Globus pallidus (tissue), 1 donor: ENCODE results near the gene RPL22.

ENCODE experiments used
- DNase-seq: peaks from one replicate; pipeline ENCODE4 v3.0.0-alpha.2; 2015; ENCODE audit warnings: low spot score

Gene RPL22

DNA sequence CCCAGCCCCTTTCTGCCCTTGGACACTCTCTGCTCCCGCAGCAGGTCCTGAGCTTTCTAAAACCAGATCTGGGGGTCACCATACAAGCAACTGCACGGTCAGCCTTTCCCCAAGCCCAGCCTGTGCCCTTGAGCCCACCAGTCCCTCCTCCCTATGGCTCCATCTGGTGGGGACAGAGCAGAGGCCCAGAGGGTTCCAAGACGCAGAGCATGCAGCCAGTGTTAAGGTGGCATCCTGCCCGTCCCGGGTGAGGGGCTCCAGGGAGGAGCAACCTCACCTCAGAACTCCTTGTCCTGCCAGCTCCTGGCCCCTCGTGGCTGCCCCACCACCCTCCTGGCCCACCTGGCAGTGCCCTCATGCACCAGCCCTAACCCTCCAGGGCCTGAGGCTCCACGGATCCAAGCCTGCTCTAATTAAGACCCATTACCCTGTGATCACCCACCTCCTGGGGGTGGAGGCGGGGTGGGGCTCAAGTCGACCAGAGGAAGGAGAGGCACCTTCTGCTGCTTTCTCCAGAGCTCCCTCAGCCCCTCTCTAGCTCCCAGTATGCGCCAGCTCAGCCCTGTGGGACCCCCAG is 27.8 kb downstream of the RPL22 start:
- no peak for DNase-seq

GRCh38 chr1:6170742-6171201 is 28.6 kb downstream of the RPL22 start:
- no peak for DNase-seq

DNA sequence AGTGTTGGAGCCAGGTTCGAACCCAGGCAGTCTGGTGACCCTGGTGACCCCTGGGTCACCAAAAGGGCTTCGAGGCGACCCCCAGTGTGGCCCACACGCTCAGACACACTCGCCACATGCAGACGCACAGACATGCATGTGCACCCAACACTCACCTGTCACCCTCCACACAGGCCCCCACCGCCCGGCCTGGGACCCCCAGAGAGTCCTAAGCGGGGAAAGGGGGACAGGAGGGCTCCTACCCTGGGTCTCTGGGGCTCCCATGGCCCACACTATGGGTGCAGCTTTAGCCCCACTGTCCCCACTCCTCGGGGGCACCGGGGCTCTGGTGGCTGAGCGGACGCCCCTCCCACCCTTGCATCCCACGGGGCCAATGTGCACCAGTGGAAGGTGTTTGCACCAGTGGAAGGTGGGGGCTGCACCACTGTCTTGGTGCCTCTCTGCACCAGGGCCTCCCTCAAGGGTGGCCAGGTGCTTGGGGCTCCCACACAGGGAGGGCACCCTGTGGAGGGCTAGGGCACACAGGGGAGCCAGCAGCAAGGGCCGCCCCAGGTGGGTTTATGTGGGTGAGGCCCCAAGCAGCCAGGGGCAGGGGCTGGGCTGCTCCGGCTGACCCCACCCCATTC is 29.2 kb downstream of the RPL22 start:
- DNase-seq, result no peak

- DNase-seq, result no peak
Measured at GRCh38 chr1:6168947-6169586, 30.3 kb downstream of the RPL22 start.

DNA sequence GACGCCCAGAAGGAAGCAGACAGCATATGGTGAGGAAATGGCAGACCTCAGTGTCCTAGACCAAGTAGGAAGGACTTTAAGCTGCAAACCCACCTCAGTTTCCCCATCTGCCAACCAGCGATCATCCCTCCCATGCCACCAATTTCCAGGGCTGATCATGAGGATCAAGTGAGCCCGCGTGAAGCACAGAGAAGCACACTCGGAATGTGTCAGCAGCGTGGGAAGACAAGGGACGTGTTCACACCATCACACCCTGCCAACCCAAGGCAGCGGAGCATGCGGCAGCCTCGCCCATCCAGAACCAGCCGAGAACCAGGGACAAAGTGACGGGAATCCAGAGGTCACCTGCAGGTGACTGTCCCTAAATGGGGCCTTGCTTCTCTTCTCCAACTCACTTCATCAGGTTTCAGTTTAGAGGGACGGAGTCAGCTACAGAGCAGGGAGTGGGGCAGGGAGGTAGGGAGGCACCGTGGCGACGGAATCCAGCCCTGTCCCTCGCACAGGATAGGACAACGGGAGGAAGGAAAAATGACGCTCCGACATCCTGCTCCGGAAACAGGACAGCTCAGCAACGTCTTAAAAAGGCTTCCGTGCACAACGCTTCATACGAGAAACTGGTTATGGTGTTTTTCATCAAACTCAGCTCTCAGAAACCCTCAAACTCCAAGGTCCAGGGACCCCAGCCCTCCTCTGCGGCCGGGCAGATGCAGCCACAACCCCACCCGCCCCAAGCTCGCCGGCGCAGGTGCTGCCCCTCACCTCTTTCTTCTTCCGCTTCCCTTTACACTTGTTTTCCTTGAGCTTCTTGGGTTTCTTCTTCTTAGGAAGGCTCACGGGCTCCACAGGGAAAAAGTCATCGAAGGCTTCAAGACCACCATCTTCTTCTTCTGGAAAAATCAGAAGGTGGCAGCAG is 31.7 kb downstream of the RPL22 start:
- DNase-seq, result no peak

DNA sequence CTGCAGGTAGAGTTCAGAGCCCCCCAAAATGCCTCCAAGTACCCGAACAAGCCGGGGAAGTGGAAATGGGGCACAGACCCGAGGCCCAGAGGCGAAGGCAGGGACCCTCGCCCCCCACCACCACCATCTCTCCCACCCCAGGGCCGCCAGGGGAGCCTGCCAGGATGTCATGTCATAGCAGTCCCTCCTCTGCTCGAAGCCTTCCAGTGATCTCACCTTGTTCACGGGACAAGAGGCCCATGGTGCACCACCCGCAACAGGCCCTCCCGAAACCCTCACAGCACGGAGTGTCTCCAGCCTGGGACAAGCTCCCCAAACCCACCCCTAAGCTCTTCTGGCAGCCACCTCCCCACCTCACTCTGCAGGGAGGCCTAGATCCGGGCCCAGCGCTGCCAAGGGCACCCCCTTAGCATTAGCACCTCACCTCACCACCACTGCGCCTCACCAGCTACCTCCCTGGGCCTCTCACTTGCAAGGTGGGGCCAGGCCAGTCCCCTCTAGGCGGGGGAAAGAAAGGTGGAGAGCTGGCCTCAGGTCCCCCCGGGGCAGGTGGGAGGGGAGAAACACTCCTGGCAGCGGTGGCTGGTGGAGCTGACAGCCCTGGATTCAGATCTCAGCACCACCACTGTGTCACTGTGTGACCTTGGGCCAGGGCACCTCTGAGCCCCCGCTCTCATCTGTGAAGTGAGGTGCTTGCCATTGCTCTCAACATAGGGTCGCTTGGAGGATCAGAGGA is 32.6 kb downstream of the RPL22 start:
- DNase-seq, result no peak

DNA sequence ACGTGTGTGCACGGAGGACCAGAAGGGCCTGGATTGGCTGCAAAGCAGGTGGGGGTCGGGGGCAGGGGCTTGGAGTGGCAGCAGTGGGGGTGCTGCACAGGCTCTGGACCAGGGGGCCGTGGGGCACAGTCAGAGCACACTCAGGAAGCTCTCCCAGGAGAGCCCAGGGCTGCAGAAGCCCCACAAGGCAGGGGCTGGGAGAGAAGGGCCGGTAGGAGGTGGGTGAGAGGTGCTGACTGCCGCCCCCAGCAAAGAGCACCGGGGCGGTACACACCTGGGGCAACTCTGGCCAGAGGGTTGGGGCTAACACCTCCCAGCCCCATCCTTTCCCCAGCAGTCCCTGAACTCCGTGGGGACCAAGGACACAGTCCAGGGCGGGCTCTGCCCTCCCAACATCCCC is 33.2 kb downstream of the RPL22 start:
- no peak for DNase-seq

DNA sequence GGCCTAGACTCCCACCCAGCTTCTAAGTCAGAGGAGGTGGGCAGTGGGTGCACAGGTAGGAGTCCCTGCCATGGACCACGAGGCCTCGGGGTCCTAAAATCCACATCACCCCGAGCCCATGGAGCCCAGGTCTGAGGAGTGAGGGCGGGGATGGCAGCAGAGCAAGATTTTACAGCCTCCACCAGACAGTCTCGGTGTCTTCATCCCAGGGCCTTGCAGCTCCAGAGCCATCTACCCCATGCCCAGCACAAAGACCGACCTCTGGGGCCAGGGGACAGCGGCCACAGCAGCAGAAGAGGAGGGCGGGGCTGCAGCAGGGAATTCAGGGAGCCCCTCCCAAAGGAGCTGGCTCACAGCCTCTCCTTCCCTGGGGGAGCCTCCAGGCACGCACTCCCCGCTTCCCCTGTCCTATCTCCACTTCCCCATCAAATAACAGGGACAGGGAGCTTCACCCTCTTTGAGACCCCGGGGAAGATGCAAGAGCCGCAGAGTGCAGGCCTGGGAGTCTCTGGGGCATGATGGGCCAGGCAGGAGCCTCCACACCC is 33.9 kb downstream of the RPL22 start:
- no peak for DNase-seq

- no peak for DNase-seq
Measured at GRCh38 chr1:6165027-6165426, 34.4 kb downstream of the RPL22 start.

DNA sequence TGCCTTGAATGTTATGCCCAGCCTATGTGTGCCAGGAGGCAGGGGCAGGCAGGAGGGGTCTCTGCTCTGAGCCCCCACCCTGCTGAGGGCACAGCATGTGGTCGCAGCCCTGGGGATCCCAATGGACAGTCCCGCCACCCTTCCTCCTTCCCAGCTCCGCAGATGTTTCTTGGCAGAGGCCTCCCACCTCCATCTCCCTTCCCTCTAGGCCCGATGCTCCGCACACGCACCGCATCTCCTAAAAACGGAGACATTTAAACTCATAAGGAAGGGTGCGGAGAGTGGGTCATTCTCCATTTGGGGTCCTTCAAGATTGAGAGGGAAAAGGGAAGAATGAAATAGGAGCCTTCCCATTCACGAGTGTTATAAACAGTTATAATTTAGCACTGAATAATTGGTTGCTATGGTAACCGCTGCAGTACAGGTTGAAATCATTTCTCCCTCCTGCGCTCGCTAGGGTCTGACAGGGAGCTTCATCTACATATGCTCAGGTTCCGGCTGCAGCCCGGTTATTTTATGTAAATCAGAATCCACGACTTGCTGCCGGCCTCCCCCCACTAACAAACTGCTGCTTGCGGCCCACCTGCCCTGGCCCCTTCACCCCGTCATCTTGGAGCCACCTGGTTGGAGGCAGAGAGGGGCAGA is 35.3 kb downstream of the RPL22 start:
- DNase-seq, result no peak

GRCh38 chr1:6163191-6163972 is 36.0 kb downstream of the RPL22 start:
- DNase-seq, result no peak

- no peak for DNase-seq
Measured at GRCh38 chr1:6162773-6163172, 36.6 kb downstream of the RPL22 start.

DNA sequence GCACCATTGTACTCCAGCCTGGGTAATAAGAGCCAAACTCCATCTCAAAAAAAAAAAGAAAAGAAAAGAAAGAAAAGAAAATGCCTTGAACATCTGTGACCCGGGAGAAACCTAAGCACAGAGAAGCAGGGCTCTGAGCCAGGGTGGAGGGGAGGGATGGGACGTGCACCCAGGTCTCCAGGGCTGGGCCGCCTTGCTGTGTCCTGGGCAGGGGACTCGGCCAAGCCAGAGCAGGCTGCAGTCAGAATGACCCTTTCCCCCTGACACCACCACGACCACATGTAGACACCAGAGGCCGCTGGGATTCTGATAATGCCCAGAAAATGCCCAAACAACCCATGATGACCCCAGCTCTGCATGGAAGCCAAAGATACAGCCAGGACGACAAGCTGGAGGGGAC is 37.1 kb downstream of the RPL22 start:
- no peak for DNase-seq

DNA sequence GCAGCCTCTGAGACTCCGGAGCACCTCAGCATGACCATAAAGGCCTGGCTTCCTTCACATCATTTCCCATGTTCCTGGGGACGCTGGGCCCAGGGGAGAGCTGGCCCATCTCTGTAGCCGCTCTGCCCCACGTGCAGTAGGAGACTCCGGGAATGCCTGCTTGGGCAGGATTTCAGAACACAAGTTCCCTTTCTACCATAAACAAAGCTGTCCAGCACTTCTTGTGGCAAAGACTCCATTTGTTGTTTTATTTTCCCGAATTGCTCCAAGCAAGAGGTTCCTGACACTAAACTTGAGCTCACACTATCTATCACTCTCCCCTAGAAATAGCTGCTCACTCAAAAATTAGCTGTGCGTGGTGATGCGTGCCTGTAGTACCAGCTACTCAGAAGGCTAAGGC is 41.2 kb downstream of the RPL22 start:
- DNase-seq, result no peak

DNA sequence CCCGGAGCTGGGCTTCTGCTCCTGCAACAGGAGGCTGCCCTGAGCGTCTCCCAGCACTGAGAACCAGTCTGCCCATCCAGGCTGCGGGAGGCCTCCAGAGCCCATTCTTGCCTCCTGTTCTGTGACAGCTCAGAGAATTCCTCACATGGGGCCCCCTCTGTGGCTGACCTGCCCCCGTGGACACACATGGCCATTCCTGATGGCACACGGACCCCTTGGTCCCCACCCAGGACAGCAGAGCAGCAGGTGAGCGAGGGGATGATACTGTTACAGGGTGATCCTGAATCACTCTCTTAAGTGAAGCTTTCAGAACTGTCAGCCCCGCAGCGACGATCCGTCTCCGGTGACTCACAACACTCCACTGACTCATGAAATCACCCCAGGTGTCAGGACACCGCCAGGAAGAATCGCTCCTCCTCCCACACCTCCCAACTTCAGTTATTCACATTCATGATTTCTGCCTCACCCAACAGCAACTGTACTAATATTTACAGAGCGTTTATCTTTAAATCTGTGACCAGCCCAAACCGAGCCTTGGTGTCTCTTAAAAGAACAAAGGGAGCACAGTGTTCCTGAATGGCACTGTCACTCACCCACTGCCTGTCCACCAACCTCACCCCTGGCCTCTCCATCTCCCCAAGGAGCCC is 41.7 kb downstream of the RPL22 start:
- no peak for DNase-seq

DNA sequence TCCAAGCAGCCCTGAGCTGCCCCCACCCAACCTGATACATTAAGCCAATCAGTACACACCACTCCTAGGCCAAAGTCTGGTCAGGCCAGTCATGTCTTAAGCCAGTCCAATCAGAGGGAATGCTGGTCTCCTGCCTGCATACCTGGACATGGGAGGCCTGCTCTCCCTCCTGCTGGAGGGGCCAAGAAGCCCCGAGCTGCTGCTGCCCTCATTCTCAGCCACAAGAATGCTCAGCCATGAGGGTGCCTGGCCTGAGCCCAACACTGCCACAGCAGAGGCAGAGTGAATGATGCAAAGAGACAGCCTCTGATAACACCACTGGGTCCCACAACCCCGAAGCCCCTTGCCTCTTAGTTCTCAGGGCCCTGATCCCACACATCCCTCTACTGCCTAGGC is 42.3 kb downstream of the RPL22 start:
- no peak for DNase-seq

DNA sequence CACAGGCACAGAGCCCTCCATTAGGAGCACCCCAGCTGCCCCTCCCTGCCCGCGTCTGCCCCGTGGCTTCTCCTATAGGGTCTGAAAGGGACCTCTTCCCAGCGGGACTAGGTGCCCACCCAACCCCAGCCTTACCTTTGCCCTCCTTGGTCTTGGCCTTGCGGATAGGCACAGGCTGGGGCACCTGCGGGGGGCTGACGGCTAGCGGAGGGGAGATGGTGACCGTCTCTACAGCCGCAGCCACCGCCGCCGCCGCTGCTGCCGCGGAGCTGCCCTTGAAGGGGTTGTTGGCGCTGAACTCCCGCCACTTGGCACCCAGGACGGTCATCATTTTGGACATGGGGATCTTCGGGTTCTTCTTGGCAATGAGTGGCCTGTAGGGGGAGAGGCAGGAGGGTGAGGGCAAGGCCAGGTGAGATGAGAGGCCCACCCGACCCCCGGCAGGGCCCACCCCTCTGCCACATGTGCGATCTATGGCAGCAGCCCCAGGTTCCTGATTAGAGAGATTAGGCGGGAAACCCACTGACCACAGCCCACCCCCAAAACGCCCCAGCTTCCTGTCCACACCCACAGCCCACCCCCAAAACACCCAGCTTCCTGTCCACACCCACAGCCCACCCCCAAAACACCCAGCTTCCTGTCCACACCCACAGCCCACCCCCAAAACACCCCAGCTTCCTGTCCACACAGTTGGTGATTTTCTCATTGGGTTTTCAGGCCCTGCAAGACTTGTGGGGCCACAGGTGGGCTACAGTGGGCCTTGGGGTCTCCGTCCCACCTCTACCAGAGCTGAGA is 44.7 kb downstream of the RPL22 start:
- no peak for DNase-seq

DNA sequence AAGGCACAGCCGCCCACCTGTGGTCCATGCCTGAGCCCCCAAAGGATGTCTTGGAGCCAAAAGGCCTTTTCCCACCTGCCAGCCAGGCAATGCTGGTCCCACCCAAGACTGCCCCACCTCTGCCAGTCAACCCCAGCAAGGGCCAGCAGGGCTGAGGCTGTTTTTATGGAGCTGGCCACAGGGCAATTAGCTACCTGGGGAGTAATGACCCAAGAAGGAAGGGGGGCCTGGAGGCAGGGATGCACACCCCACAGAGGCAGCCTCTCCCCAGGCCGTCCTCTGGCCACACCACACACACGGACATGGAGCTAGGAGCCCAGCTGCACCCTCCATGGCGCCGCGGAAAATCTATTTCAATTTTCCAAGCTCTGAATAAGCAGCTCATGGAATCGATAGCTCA is 46.5 kb downstream of the RPL22 start:
- no peak for DNase-seq

- no peak for DNase-seq
Measured at GRCh38 chr1:6152181-6152580, 47.2 kb downstream of the RPL22 start.
